Neural cell (in vitro differentiated cells): ENCODE measurements around the gene SLC1A3. TPM values are rescaled to one million over a fixed set of nuclear protein-coding genes. Genes with fewer than 3 reads are reported as not detected.

Experiments
- H2AFZ ChIP-seq: fragments of 200-600, 300-800 bp; sonication (generic), shearing (Covaris generic); 2 replicates; pipeline ENCODE4 v1.6.0; 2014; ENCODE audit warnings: low read depth, mild to moderate bottlenecking, antibody characterized with exemption, low read length, moderate library complexity
- H3F3A ChIP-seq: fragments of 200-600 bp; shearing (Covaris generic); 2 replicates; pipeline ENCODE4 v1.6.1; 2016; ENCODE audit warnings: mild to moderate bottlenecking, moderate library complexity, mixed read lengths, antibody characterized with exemption, low read length; ENCODE audit not compliant: insufficient read depth, poor library complexity, severe bottlenecking
- H3K27ac ChIP-seq: fragments of 200-600, 300-800 bp; sonication (generic), shearing (Covaris generic); 2 replicates; pipeline ENCODE4 v1.5.1; 2014; ENCODE audit warnings: mild to moderate bottlenecking, low read length, moderate library complexity
- H3K27me3 ChIP-seq: fragments of 300-800, 200-600 bp; sonication (generic), shearing (Covaris generic); 2 replicates; pipeline ENCODE4 v1.6.0; 2014; ENCODE audit warnings: mild to moderate bottlenecking, low read depth, low read length, moderate library complexity; ENCODE audit not compliant: insufficient read depth
- H3K36me3 ChIP-seq: fragments of 300-800, 200-600 bp; sonication (generic), shearing (Covaris generic); 2 replicates; pipeline ENCODE4 v1.5.1; 2014; ENCODE audit warnings: mild to moderate bottlenecking, antibody characterized with exemption, low read length, moderate library complexity; ENCODE audit not compliant: insufficient read depth
- H3K4me2 ChIP-seq: fragments of 300-800, 200-600 bp; sonication (generic), shearing (Covaris generic); 2 replicates; pipeline ENCODE4 v1.6.0; 2014; ENCODE audit warnings: mild to moderate bottlenecking, low read length
- H3K4me3 ChIP-seq: fragments of 300-800, 200-600 bp; sonication (generic), shearing (Covaris generic); 2 replicates; pipeline ENCODE4 v1.5.1; 2014; ENCODE audit warnings: mild to moderate bottlenecking, low read length, moderate library complexity
- H3K79me2 ChIP-seq: fragments of 200-600 bp; shearing (Covaris generic); replicated peaks from 2 replicates; pipeline ENCODE4 v1.6.0; 2014; ENCODE audit warnings: mild to moderate bottlenecking, low read length, moderate library complexity; ENCODE audit not compliant: insufficient read depth
- H3K9ac ChIP-seq: fragments of 300-800, 200-600 bp; sonication (generic), shearing (Covaris generic); 2 replicates; pipeline ENCODE4 v1.6.1; 2016; ENCODE audit warnings: mild to moderate bottlenecking, low read length, mixed read lengths
- H3K9me2 ChIP-seq: fragments of 200-600 bp; shearing (Covaris generic); 2 replicates; pipeline ENCODE4 v1.6.1; 2016; ENCODE audit warnings: mild to moderate bottlenecking, low read length, mixed read lengths; ENCODE audit not compliant: insufficient read depth
- H3K9me3 ChIP-seq: fragments of 200-600, 300-800 bp; sonication (generic), shearing (Covaris generic); 2 replicates; pipeline ENCODE4 v1.6.1; 2016; ENCODE audit warnings: mild to moderate bottlenecking, mixed run types, low read length, moderate library complexity, mixed read lengths
- H4K20me1 ChIP-seq: fragments of 200-600 bp; shearing (Covaris generic); 2 replicates; pipeline ENCODE4 v1.6.1; 2016; ENCODE audit warnings: mild to moderate bottlenecking, mixed run types; ENCODE audit not compliant: insufficient read depth
- EP300 ChIP-seq: fragments of 450-650 bp; conservative IDR thresholded peaks from 2 replicates; pipeline ENCODE4 v1.6.1; 2014; ENCODE audit warnings: antibody characterized with exemption, mild to moderate bottlenecking, moderate library complexity; ENCODE audit not compliant: poor library complexity, severe bottlenecking
- EZH2 ChIP-seq: fragments of 200-600, 300-800 bp; shearing (Covaris generic), sonication (generic); IDR thresholded peaks from 2 replicates; pipeline ENCODE4 v1.6.1; 2014; ENCODE audit warnings: antibody characterized with exemption, low read length, borderline replicate concordance, mild to moderate bottlenecking; ENCODE audit not compliant: insufficient read depth, poor library complexity, severe bottlenecking
- MXI1 ChIP-seq: fragments of 450-650 bp; conservative IDR thresholded peaks from 2 replicates; pipeline ENCODE4 v1.6.1; 2014; ENCODE audit warnings: antibody characterized with exemption, mild to moderate bottlenecking; ENCODE audit not compliant: poor library complexity, severe bottlenecking
- POLR2AphosphoS5 ChIP-seq: IDR thresholded peaks from 2 replicates; pipeline ENCODE4 v1.6.1; 2012
- RAD21 ChIP-seq: fragments of 450-650 bp; conservative IDR thresholded peaks from 2 replicates; pipeline ENCODE4 v1.6.1; 2014; ENCODE audit warnings: antibody characterized with exemption, mild to moderate bottlenecking, moderate library complexity
- SMC3 ChIP-seq: fragments of 450-650 bp; conservative IDR thresholded peaks from 2 replicates; pipeline ENCODE4 v1.6.1; 2014; ENCODE audit warnings: antibody characterized with exemption, mild to moderate bottlenecking, moderate library complexity; ENCODE audit not compliant: poor library complexity
- TAF1 ChIP-seq: IDR thresholded peaks from 2 replicates; pipeline ENCODE4 v1.6.1; 2012; ENCODE audit warnings: low read depth
- polyA plus RNA-seq: library from polyadenylated mRNA; depleted of rRNA; stranded (reverse); fragments of >200 nt; gene quantifications from 2 replicates; pipeline ENCODE4 v1.2.3, GENCODE V29; 2014
- TF ChIP-seq, protein P1 (sequence below): IDR thresholded peaks from 2 replicates; pipeline ENCODE4 v1.6.1; 2012; ENCODE audit warnings: borderline replicate concordance
- TF ChIP-seq, protein P2 (sequence below): fragments of 450-650 bp; IDR thresholded peaks from 2 replicates; pipeline ENCODE4 v1.5.1; 2014; ENCODE audit warnings: antibody characterized with exemption, mild to moderate bottlenecking, moderate library complexity; ENCODE audit not compliant: poor library complexity, severe bottlenecking

Gene SLC1A3
- polyA plus RNA-seq, 1 donor from 2014 or later: 1.9 TPM

DNA sequence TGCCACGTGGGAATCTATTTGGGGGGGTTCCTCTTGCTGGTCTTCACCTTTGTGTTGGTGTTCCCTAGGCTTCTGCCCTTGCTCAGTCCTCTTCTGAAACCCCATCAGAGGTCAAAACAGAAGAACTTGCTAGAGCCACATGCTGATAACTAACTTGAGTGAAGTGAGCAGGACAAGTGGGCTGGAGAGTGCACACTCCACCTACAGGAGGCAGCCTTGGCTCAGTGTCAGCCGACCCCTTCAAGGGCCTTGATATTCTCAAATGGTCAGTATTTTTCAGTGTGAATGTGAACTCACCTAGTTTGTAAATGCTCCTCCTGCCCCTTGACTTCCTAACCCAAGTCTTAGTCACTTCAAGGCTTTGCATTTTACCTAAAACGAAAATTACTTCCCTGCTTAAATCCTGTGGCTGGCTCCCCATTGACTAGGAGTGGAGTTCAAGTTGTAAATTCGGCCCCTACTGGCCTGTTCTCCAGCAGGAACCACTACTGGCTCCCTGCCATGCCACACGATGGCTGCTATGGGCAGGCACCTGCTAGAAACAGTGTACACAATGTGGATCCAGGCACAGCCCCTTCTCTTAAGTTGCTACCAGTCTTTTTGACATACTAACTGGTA is 3.6 kb upstream of the SLC1A3 start:
- no peaks in the 10 kb centered on the region for H3K36me3 ChIP-seq
- H3K4me2 ChIP-seq: no peak overlapping the region
- H2AFZ ChIP-seq: no peak overlapping the region
- H3K9ac ChIP-seq: no peak overlapping the region
- no peaks in the 10 kb centered on the region for H3K9me2 ChIP-seq
- no peaks in the 10 kb centered on the region for H3F3A ChIP-seq
- H3K79me2 ChIP-seq: no peaks in the 10 kb centered on the region
- H3K9me3 ChIP-seq: no peaks in the 10 kb centered on the region
- H3K27ac ChIP-seq: no peak overlapping the region
- H3K27me3 ChIP-seq: peaks cover 6% of the 10 kb centered on the region
- no peaks in the 10 kb centered on the region for H4K20me1 ChIP-seq
- TF ChIP-seq EP300 (no peak), MXI1 (no peak), SMC3 (no peak), RAD21 (no peak), TAF1 (no peak), POLR2AphosphoS5 (no peak), EZH2 (no peak)
- TF ChIP-seq, protein P1, sequence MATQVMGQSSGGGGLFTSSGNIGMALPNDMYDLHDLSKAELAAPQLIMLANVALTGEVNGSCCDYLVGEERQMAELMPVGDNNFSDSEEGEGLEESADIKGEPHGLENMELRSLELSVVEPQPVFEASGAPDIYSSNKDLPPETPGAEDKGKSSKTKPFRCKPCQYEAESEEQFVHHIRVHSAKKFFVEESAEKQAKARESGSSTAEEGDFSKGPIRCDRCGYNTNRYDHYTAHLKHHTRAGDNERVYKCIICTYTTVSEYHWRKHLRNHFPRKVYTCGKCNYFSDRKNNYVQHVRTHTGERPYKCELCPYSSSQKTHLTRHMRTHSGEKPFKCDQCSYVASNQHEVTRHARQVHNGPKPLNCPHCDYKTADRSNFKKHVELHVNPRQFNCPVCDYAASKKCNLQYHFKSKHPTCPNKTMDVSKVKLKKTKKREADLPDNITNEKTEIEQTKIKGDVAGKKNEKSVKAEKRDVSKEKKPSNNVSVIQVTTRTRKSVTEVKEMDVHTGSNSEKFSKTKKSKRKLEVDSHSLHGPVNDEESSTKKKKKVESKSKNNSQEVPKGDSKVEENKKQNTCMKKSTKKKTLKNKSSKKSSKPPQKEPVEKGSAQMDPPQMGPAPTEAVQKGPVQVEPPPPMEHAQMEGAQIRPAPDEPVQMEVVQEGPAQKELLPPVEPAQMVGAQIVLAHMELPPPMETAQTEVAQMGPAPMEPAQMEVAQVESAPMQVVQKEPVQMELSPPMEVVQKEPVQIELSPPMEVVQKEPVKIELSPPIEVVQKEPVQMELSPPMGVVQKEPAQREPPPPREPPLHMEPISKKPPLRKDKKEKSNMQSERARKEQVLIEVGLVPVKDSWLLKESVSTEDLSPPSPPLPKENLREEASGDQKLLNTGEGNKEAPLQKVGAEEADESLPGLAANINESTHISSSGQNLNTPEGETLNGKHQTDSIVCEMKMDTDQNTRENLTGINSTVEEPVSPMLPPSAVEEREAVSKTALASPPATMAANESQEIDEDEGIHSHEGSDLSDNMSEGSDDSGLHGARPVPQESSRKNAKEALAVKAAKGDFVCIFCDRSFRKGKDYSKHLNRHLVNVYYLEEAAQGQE: no peak
- TF ChIP-seq, protein P2, sequence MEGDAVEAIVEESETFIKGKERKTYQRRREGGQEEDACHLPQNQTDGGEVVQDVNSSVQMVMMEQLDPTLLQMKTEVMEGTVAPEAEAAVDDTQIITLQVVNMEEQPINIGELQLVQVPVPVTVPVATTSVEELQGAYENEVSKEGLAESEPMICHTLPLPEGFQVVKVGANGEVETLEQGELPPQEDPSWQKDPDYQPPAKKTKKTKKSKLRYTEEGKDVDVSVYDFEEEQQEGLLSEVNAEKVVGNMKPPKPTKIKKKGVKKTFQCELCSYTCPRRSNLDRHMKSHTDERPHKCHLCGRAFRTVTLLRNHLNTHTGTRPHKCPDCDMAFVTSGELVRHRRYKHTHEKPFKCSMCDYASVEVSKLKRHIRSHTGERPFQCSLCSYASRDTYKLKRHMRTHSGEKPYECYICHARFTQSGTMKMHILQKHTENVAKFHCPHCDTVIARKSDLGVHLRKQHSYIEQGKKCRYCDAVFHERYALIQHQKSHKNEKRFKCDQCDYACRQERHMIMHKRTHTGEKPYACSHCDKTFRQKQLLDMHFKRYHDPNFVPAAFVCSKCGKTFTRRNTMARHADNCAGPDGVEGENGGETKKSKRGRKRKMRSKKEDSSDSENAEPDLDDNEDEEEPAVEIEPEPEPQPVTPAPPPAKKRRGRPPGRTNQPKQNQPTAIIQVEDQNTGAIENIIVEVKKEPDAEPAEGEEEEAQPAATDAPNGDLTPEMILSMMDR: no peak
- no peak overlapping the region for H3K4me3 ChIP-seq

DNA sequence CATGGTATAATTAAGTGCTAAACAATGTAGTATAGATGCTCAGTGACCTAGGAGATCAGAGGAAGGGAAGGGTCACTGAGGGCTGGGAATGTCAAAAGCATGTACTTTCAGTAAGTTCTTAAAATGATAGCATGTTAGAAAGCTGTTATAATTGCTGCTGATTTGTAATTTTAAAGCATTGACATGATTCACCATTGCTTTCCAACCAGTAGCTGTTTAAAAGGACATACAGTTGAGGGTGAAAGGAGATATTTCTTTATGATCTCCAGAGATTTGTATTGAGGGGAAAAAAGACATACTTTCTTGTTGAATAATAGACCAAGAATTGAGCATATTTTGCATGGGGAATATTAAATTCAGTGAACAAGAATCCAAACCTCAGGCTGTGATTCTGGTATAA is 1.2 kb upstream of the SLC1A3 start:
- H3K9me3 ChIP-seq: no peaks in the 10 kb centered on the region
- H4K20me1 ChIP-seq: no peaks in the 10 kb centered on the region
- H3K27ac ChIP-seq: no peak overlapping the region
- H3K27me3 ChIP-seq: peaks cover 6% of the 10 kb centered on the region
- TF ChIP-seq RAD21 (no peak), MXI1 (no peak), POLR2AphosphoS5 (no peak), SMC3 (no peak), EP300 (no peak), TAF1 (no peak), EZH2 (no peak)
- TF ChIP-seq, protein P1: no peak
- TF ChIP-seq, protein P2: no peak
- H3K9me2 ChIP-seq: no peaks in the 10 kb centered on the region
- no peaks in the 10 kb centered on the region for H3F3A ChIP-seq
- H3K4me3 ChIP-seq: no peak overlapping the region
- no peak overlapping the region for H3K9ac ChIP-seq
- no peaks in the 10 kb centered on the region for H3K36me3 ChIP-seq
- H2AFZ ChIP-seq: no peak overlapping the region
- H3K79me2 ChIP-seq: no peaks in the 10 kb centered on the region
- no peak overlapping the region for H3K4me2 ChIP-seq
